ENCODE data around the gene AHCYL2.
"Not testable (repeated sequence)": the region's sequence is repeated elsewhere in the genome, so short reads cannot be mapped to it uniquely, and the experiment has no call there.

Gene AHCYL2

DNA sequence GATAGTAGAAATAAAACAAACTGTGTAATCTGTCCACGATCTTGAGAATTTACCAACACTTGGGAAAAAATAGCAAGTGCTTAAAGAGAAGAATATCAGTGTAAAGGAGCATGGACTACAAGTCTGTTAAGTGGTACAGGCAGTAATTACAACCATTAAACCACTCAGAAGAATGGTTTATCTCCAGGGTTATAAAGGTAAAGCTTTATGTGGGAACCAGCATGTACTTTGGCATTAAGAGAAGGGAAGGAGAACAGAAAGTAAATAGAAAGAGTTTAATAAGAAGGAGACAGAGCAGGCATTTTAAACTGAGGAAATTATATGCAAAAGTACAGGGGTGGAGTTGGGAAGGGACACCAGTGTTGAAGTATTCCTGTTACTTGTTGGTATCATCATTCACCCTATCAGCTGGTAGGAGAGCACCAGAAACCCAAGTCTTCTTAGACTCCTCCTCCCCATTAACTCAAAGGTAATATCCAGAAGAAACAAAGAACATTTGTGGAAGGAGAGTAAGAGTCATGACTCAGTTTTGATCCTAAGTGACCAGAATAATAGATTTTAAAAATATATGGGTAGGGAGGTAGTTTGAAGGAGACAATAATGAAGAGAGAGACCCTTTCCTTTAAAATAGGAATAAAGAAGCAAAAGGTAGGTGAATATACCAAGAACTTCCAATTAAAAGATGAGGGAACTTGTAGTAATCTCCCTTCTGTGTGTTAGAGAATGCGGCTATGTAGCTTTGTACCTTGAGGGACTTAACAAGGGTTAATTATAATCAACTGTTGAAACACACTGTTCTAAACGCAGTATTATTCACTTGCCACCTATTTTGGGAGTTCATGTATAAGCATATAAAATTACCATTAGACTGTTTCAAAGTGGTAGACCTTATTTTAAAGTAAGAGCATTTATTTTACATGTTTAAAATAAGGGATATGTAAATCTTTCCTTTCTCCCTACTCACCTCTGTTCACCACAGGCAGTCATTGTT is 117.3 kb downstream of the AHCYL2 start:
- TF ChIP-seq, protein P1, sequence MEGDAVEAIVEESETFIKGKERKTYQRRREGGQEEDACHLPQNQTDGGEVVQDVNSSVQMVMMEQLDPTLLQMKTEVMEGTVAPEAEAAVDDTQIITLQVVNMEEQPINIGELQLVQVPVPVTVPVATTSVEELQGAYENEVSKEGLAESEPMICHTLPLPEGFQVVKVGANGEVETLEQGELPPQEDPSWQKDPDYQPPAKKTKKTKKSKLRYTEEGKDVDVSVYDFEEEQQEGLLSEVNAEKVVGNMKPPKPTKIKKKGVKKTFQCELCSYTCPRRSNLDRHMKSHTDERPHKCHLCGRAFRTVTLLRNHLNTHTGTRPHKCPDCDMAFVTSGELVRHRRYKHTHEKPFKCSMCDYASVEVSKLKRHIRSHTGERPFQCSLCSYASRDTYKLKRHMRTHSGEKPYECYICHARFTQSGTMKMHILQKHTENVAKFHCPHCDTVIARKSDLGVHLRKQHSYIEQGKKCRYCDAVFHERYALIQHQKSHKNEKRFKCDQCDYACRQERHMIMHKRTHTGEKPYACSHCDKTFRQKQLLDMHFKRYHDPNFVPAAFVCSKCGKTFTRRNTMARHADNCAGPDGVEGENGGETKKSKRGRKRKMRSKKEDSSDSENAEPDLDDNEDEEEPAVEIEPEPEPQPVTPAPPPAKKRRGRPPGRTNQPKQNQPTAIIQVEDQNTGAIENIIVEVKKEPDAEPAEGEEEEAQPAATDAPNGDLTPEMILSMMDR (IDR thresholded peaks at IDR 0.05; ENCODE audit: low read depth, low read length): no peak
- no peak overlapping the region for H3K4me3 ChIP-seq (ENCODE audit: low read depth, low read length)
- in situ Hi-C loops (cut with HindIII; ENCODE audit: low sequenced_read_pairs): no loop called here
- no peak for DNase-seq (ENCODE audit: low read depth, low spot score)

DNA sequence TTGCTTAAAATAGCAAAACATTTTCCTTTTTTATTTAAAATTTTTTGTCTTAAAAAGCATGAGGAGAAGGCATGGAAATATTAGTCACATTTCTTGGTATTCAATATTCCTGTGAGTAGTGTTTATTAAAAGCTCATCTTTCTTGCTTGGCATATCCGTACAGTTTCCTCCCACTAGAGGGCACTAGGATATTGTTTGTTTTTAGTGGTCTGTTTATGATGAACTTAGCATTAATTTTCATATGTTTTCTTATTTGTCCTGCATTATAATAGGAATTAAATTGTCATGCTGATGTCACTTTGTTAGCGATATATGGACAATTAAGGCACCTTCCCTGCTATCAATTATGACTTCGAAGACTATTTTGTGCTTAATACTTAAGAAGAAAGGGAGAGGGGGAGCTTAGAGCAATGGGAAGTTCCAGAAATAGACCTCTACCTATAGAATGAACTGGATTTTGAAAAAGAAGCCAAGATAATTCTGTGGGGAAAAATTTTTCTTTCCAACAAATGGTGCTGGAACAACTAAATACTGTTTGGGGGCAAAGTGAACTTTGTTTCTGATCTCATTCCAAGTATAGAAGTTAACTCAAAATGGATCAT is 118.4 kb downstream of the AHCYL2 start:
- peak; percentile 61 for DNase-seq (ENCODE audit: low read depth, low spot score)
- TF ChIP-seq, protein P1 (IDR thresholded peaks at IDR 0.05; ENCODE audit: low read depth, low read length): peak; percentile 77
- no peak overlapping the region for H3K4me3 ChIP-seq (ENCODE audit: low read depth, low read length)
- in situ Hi-C loops (cut with HindIII; ENCODE audit: low sequenced_read_pairs): no loop called here

DNA sequence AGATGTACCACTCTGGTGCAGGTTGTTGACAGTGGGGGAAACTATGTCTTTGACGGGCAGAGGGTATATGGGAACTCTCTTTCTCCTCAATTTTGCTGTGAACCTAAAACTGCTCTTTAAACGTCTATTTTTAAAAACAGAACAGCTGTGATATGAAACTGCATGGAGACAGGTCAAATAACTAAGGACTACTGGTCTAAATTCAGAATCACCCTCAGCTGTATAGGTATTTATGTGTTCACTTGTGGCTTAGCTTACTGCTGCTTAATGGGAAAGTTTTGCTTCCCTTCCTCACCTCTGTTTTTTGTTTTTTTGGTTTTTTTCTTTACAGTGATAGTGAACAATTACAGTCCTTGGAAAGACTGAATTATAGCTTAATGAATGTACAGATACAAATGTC is 122.5 kb downstream of the AHCYL2 start:
- in situ Hi-C loops (cut with HindIII; ENCODE audit: low sequenced_read_pairs): no loop called here

DNA sequence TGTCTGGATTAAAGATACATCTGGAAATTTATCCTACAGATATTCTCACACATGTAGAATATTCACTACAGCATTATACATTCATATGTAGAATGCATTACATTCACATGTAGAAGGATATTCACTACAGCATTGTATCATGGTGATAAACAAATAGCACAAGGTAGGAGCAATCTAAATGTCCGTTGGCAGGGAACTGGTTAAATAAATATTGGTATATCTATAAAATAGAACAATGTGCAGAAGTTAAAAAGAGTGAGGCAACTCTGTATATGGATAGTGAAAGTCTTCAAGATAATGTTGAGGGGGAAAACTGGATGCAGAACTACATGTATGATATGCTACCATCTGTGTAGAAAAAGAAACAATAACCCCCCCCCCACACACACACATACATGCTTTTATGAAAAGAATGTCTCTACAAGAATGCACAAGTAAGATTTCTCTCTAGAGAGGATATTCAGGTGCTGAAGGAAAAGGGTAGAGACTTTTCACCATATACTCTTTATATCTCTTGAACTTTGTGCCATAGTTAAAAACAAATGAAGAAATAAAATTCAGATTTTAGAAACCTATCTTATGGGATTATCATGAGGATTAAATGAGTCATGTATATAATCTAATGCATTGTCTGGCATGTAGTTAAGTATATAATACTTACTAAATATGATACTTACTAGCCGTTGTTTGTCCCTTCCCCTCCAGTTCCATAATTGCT is 123.4 kb downstream of the AHCYL2 start:
- DNase-seq (ENCODE audit: low read depth, low spot score): no peak
- TF ChIP-seq, protein P1 (IDR thresholded peaks at IDR 0.05; ENCODE audit: low read depth, low read length): no peak
- H3K4me3 ChIP-seq (ENCODE audit: low read depth, low read length): no peak overlapping the region
- in situ Hi-C loops (cut with HindIII; ENCODE audit: low sequenced_read_pairs): no loop called here

More for the DNA sequence above, 122.5 kb downstream of the AHCYL2 start:
- no peak overlapping the region for H3K4me3 ChIP-seq (ENCODE audit: low read depth, low read length)
- TF ChIP-seq, protein P1 (IDR thresholded peaks at IDR 0.05; ENCODE audit: low read depth, low read length): no peak
- no peak for DNase-seq (ENCODE audit: low read depth, low spot score)

DNA sequence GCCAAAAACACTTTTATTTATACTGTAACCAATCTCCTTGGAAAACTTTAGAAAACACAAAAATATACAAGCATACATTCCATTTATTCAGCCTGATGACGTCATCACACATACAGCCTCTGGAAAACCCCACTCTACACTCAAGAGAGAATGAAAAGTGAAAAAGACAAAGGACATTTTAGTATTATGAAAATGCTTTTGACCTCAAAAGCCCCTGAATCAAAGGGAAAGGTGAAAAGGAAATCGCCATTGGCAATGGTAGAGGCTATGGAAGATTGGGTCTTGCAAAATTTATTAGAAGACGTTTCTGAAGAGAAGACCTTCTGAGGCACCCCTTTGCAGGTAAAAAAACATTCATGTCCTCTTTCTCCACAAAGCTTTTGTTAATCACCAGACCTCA is 126.5 kb downstream of the AHCYL2 start:
- no peak overlapping the region for H3K4me3 ChIP-seq (ENCODE audit: low read depth, low read length)
- peak; percentile 32 for DNase-seq (ENCODE audit: low read depth, low spot score)
- TF ChIP-seq, protein P1 (IDR thresholded peaks at IDR 0.05; ENCODE audit: low read depth, low read length): no peak
- in situ Hi-C loops (cut with HindIII; ENCODE audit: low sequenced_read_pairs): no loop called here

DNA sequence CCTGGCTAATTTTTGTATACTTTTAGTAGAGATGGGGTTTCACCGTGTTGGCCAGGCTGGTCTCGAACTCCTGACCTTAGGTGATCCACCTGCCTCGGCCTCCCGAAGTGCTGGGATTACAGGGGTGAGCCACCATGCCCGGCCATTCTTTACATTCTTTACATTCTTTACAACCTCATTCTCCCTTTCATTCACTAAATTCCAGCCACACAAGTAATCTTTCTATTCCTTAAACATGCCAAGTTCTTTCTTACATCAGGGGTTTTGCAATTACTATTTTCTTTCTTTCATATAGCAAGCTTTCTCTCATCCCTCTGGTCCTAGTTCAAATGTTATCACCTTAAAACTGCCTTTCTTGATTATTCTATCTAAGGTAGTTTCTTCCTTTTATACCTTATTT is 128.3 kb downstream of the AHCYL2 start:
- in situ Hi-C loops (cut with HindIII; ENCODE audit: low sequenced_read_pairs); DNase-seq (ENCODE audit: low read depth, low spot score); H3K4me3 ChIP-seq (ENCODE audit: low read depth, low read length): not testable (repeated sequence)
